Erythroblast (primary cell): ENCODE data around the gene DLG2.

ENCODE experiments used
- GATA1 ChIP-seq: IDR thresholded peaks from 2 replicates; pipeline ENCODE4 v1.6.1; 2011; ENCODE audit warnings: low read depth, mild to moderate bottlenecking, control low read depth, low read length, moderate library complexity
- POLR2A ChIP-seq: IDR thresholded peaks from 2 replicates; pipeline ENCODE4 v1.6.1; 2011; ENCODE audit warnings: mild to moderate bottlenecking, low read length

DNA sequence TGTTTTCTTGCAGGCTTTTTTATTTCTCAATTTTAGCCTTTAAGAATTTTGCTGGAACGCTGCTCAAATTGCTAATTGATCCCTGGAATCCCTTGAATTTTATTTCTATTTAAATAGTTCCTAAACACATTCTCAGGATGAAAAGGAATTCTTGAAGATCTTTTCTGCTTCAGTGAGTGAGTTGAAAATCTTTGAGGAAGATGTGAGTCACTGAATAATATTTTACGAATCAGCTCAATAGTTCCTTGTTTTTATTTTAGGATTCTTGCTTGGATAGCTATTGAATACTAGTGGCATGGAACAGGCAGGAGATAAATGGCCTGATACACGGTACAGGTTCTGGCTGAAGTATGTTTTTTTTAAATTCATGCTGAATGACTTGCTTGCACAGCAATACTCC, 2146.3 kb downstream of the DLG2 start:
- TF ChIP-seq POLR2A (no peak), GATA1 (no peak)
